HepG2 (cell line): ENCODE measurements around the gene PLK3. TPM values are rescaled to one million over a fixed set of nuclear protein-coding genes. Genes with fewer than 3 reads are reported as not detected.

Source experiments
- NFYC ChIP-seq: IDR thresholded peaks from 2 replicates; pipeline ENCODE4 v1.6.1; 2016; ENCODE audit warnings: missing genetic modification reagents, missing compliant biosample characterization
- NR2F6 ChIP-seq, 2 experiments: IDR thresholded peaks; 2 replicates each; pipeline ENCODE4 v1.6.1; 2016; ENCODE audit warnings: antibody characterized with exemption in 1 of 2, mild to moderate bottlenecking in 1 of 2
- POLR2A ChIP-seq, 2 experiments: IDR thresholded peaks; 2 replicates each; pipeline ENCODE4 v1.6.1; 2011; ENCODE audit warnings: low read depth in 2 of 2, low read length in 2 of 2, mild to moderate bottlenecking in 1 of 2, moderate library complexity in 1 of 2; ENCODE audit not compliant: insufficient read depth in 1 of 2
- SMARCC2 ChIP-seq: fragments of 450-650 bp; IDR thresholded peaks from 2 replicates; pipeline ENCODE4 v1.6.1; 2017; ENCODE audit warnings: antibody characterized with exemption, mild to moderate bottlenecking
- SP140L ChIP-seq: sonication (generic); formaldehyde crosslinking; IDR thresholded peaks from 2 replicates; pipeline ENCODE4 v1.4.0; 2020; ENCODE audit warnings: missing genetic modification reagents, borderline replicate concordance
- WIZ ChIP-seq: sonication (generic); formaldehyde crosslinking; IDR thresholded peaks from 2 replicates; pipeline ENCODE4 v1.5.1; 2020; ENCODE audit warnings: mild to moderate bottlenecking, missing genetic modification reagents
- ZMAT3 ChIP-seq: sonication (generic); formaldehyde crosslinking; conservative IDR thresholded peaks from 2 replicates; pipeline ENCODE4 v1.7.0; 2021; ENCODE audit warnings: missing genetic modification reagents
- ZNF160 ChIP-seq: sonication (generic); formaldehyde crosslinking; IDR thresholded peaks from 2 replicates; pipeline ENCODE4 v1.8.0; 2022; ENCODE audit warnings: mild to moderate bottlenecking, inconsistent platforms, missing genetic modification reagents
- ZNF20 ChIP-seq: sonication (generic); formaldehyde crosslinking; IDR thresholded peaks from 2 replicates; pipeline ENCODE4 v1.4.0; 2020; ENCODE audit warnings: mild to moderate bottlenecking, moderate library complexity, missing genetic modification reagents
- ZNF558 ChIP-seq: sonication (generic); formaldehyde crosslinking; IDR thresholded peaks from 2 replicates; pipeline ENCODE4 v1.9.0; 2022; ENCODE audit warnings: mild to moderate bottlenecking, missing genetic modification reagents, borderline replicate concordance
- ZNF570 ChIP-seq: sonication (generic); formaldehyde crosslinking; IDR thresholded peaks from 2 replicates; pipeline ENCODE4 v1.4.0; 2020; ENCODE audit warnings: mild to moderate bottlenecking, missing genetic modification reagents, borderline replicate concordance
- ZNF672 ChIP-seq: sonication (generic); formaldehyde crosslinking; IDR thresholded peaks from 2 replicates; pipeline ENCODE4 v1.8.1; 2022; ENCODE audit warnings: missing genetic modification reagents
- polyA plus RNA-seq, 8 experiments: library from polyadenylated mRNA; depleted of rRNA in 3 of 8; stranded (reverse) in 7 of 8; unstranded in 1 of 8; fragments of >200 nt; fragmentation: Illumina TruSeq in 4 of 8; extraction: Trizol in 4 of 8; gene quantifications; 2 replicates each; pipeline versions ENCODE4 v1.2.1 to v1.2.3, GENCODE V29; 2011 to 2016; ENCODE audit warnings: low read depth in 4 of 8, missing spikeins in 1 of 8, mixed read lengths in 1 of 8; ENCODE audit not compliant: insufficient read depth in 1 of 8
- total RNA-seq, 5 experiments: library from RNA; depleted of rRNA; stranded (reverse); fragments of >200 nt; fragmentation: Illumina TruSeq; extraction: Trizol; gene quantifications; 2 replicates each; pipeline ENCODE4 v1.2.3, GENCODE V29; 2016; ENCODE audit warnings: low read depth in 1 of 5
- TF ChIP-seq, protein P1 (sequence below): IDR thresholded peaks from 2 replicates; pipeline ENCODE4 v1.6.1; 2016; ENCODE audit warnings: mild to moderate bottlenecking, missing biosample characterization, missing genetic modification reagents
- TF ChIP-seq, protein P2 (sequence below): sonication (generic); formaldehyde crosslinking; IDR thresholded peaks from 2 replicates; pipeline ENCODE4 v1.8.1; 2023; ENCODE audit warnings: mild to moderate bottlenecking, inconsistent platforms, moderate library complexity, missing genetic modification reagents, borderline replicate concordance
- TF ChIP-seq, protein P3 (sequence below): sonication (generic); formaldehyde crosslinking; IDR thresholded peaks from 2 replicates; pipeline ENCODE4 v1.5.1; 2020; ENCODE audit warnings: missing genetic modification reagents, mild to moderate bottlenecking, borderline replicate concordance
- TF ChIP-seq, protein P4 (sequence below): sonication (generic); formaldehyde crosslinking; IDR thresholded peaks from 2 replicates; pipeline ENCODE4 v1.4.0; 2020; ENCODE audit warnings: missing genetic modification reagents, mild to moderate bottlenecking, borderline replicate concordance
- TF ChIP-seq, protein P5 (sequence below): IDR thresholded peaks from 2 replicates; pipeline ENCODE4 v1.6.1; 2016
- TF ChIP-seq, protein P6 (sequence below): sonication (generic); formaldehyde crosslinking; IDR thresholded peaks from 2 replicates; pipeline ENCODE4 v1.4.0; 2020; ENCODE audit warnings: missing genetic modification reagents
- TF ChIP-seq, protein P7 (sequence below): sonication (generic); formaldehyde crosslinking; IDR thresholded peaks from 2 replicates; pipeline ENCODE4 v1.4.0; 2020; ENCODE audit warnings: missing genetic modification reagents, borderline replicate concordance

The PLK3 gene
- total and polyA plus RNA-seq, 2 of the 13 experiments (the other 11 are each of a cell fraction or from before 2014, with no cell fraction given) = 9.8 to 16.9 TPM

DNA sequence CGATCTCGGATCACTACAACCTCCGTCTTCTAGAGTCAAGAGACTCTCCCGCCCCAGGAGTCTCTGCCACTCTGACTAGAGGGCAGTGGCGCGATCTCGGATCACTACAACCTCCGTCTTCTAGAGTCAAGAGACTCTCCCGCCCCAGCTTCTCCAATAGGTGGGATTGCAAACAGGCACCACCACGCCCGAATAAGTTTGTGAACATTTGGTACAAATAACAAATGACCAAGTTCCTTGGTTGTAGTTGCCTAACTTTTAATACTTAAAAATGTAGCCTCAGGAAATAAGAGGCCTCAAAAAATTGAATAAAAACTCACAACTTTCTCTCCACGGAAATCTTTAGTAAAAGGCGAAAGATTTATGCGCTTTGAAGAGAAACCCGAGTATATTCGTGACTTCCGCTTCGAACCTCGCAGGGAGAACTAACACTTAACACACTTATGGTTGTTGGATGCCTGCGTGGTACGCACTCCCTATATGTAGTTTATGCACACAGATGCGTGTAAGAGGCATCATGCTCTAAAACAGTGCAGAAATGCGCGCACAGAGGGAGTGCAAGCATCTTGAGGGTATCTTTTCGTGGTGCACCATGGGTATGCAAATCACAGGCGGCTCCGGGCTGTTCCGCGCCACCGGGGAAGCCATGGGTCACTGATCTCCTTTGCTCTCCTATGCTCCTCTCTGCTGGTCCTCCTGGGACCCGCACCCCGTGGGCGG is 19.6 kb downstream of the PLK3 start (continued):
- TF ChIP-seq, protein P1, sequence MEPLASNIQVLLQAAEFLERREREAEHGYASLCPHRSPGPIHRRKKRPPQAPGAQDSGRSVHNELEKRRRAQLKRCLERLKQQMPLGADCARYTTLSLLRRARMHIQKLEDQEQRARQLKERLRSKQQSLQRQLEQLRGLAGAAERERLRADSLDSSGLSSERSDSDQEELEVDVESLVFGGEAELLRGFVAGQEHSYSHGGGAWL (CRISPR knock-in tag) = no peak; the same call in 1 of the 2 replicates
- no peak for TF ChIP-seq ZNF20
- TF ChIP-seq POLR2A (IDR thresholded peaks at IDR 0.05; ENCODE audit: insufficient read depth in 1 of 2, low read depth in 2 of 2, low read length in 2 of 2) = peak in 1 of 2 experiments; percentile 100; a peak in 2 of 4 replicates
- no peak; the same call in 1 of the 2 replicates for TF ChIP-seq ZNF558
- TF ChIP-seq ZNF672 (CRISPR knock-in tag) = 0 out of 2 replicates have a peak, but pooled peaks have one; percentile 24
- no peak for TF ChIP-seq ZNF570 (CRISPR knock-in tag)
- peak; percentile 7; the same call in 1 of the 2 replicates for TF ChIP-seq NFYC (CRISPR knock-in tag)
- TF ChIP-seq, protein P2, sequence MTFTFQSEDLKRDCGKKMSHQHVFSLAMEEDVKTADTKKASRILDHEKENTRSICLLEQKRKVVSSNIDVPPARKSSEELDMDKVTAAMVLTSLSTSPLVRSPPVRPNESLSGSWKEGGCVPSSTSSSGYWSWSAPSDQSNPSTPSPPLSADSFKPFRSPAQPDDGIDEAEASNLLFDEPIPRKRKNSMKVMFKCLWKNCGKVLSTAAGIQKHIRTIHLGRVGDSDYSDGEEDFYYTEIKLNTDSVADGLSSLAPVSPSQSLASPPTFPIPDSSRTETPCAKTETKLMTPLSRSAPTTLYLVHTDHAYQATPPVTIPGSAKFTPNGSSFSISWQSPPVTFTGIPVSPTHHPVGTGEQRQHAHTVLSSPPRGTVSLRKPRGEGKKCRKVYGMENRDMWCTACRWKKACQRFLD (CRISPR knock-in tag) = 0 out of 2 replicates have a peak, but pooled peaks have one; percentile 45
- TF ChIP-seq SP140L (CRISPR knock-in tag) = peak; percentile 45; the same call in 1 of the 2 replicates
- TF ChIP-seq, protein P3, sequence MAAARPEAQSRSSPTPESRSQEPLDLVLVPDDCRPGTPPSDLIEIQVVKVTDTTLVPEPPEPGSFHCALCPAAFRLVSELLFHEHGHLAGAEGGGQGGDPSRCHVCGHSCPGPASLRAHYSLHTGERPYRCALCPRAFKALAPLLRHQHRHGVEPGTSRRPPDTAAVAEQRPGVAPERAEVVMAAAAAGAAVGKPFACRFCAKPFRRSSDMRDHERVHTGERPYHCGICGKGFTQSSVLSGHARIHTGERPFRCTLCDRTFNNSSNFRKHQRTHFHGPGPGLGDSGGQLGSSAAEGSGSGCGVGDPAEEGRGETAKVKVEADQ (CRISPR knock-in tag) = no peak; the same call in 1 of the 2 replicates
- no peak for TF ChIP-seq SMARCC2
- TF ChIP-seq, protein P4, sequence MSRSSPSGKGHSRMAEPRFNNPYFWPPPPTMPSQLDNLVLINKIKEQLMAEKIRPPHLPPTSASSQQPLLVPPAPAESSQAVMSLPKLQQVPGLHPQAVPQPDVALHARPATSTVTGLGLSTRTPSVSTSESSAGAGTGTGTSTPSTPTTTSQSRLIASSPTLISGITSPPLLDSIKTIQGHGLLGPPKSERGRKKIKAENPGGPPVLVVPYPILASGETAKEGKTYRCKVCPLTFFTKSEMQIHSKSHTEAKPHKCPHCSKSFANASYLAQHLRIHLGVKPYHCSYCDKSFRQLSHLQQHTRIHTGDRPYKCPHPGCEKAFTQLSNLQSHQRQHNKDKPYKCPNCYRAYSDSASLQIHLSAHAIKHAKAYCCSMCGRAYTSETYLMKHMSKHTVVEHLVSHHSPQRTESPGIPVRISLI (CRISPR knock-in tag) = 0 out of 2 replicates have a peak, but pooled peaks have one; percentile 65
- 0 out of 2 replicates have a peak, but pooled peaks have one; percentile 16 for TF ChIP-seq ZNF160 (CRISPR knock-in tag)
- TF ChIP-seq ZMAT3 = peak; percentile 80; the same call in 1 of the 2 replicates
- TF ChIP-seq, protein P5, sequence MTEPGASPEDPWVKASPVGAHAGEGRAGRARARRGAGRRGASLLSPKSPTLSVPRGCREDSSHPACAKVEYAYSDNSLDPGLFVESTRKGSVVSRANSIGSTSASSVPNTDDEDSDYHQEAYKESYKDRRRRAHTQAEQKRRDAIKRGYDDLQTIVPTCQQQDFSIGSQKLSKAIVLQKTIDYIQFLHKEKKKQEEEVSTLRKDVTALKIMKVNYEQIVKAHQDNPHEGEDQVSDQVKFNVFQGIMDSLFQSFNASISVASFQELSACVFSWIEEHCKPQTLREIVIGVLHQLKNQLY (CRISPR knock-in tag) = peak; percentile 45; the same call in 1 of the 2 replicates
- TF ChIP-seq, protein P6, sequence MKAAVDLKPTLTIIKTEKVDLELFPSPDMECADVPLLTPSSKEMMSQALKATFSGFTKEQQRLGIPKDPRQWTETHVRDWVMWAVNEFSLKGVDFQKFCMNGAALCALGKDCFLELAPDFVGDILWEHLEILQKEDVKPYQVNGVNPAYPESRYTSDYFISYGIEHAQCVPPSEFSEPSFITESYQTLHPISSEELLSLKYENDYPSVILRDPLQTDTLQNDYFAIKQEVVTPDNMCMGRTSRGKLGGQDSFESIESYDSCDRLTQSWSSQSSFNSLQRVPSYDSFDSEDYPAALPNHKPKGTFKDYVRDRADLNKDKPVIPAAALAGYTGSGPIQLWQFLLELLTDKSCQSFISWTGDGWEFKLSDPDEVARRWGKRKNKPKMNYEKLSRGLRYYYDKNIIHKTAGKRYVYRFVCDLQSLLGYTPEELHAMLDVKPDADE (CRISPR knock-in tag) = no peak
- TF ChIP-seq NR2F6 (IDR thresholded peaks at IDR 0.05) = peak; percentile 8; the same call in 1 of the 2 replicates
- no peak; the same call in 1 of the 2 replicates for TF ChIP-seq NR2F6 (CRISPR knock-in tag; IDR thresholded peaks at IDR 0.05)
- TF ChIP-seq WIZ (CRISPR knock-in tag) = no peak; the same call in 1 of the 2 replicates
- TF ChIP-seq, protein P7, sequence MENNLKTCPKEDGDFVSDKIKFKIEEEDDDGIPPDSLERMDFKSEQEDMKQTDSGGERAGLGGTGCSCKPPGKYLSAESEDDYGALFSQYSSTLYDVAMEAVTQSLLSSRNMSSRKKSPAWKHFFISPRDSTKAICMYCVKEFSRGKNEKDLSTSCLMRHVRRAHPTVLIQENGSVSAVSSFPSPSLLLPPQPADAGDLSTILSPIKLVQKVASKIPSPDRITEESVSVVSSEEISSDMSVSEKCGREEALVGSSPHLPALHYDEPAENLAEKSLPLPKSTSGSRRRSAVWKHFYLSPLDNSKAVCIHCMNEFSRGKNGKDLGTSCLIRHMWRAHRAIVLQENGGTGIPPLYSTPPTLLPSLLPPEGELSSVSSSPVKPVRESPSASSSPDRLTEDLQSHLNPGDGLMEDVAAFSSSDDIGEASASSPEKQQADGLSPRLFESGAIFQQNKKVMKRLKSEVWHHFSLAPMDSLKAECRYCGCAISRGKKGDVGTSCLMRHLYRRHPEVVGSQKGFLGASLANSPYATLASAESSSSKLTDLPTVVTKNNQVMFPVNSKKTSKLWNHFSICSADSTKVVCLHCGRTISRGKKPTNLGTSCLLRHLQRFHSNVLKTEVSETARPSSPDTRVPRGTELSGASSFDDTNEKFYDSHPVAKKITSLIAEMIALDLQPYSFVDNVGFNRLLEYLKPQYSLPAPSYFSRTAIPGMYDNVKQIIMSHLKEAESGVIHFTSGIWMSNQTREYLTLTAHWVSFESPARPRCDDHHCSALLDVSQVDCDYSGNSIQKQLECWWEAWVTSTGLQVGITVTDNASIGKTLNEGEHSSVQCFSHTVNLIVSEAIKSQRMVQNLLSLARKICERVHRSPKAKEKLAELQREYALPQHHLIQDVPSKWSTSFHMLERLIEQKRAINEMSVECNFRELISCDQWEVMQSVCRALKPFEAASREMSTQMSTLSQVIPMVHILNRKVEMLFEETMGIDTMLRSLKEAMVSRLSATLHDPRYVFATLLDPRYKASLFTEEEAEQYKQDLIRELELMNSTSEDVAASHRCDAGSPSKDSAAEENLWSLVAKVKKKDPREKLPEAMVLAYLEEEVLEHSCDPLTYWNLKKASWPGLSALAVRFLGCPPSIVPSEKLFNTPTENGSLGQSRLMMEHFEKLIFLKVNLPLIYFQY (CRISPR knock-in tag) = 0 out of 2 replicates have a peak, but pooled peaks have one; percentile 44
